Peyer's patch (tissue), 4 donors: ENCODE data around the gene GNG7.

Experiments
- CTCF ChIP-seq, 6 experiments: fragments of 450-650 bp in 4 of 6; fragments of 200-600 bp in 2 of 6; sonication (generic) in 1 of 6; IDR thresholded peaks; one replicate each; pipeline ENCODE4 v1.5.1; 2017 to 2019; ENCODE audit warnings: antibody characterized with exemption in 6 of 6, mild to moderate bottlenecking in 3 of 6, moderate library complexity in 1 of 6
- POLR2A ChIP-seq, 2 donors: fragments of 450-650 bp; IDR thresholded peaks; one replicate each; pipeline ENCODE4 v1.5.1; 2017; ENCODE audit warnings: antibody characterized with exemption in 2 of 2, mild to moderate bottlenecking in 2 of 2, moderate library complexity in 2 of 2

- TF ChIP-seq POLR2A (IDR thresholded peaks at IDR 0.05) (no peak), CTCF (IDR thresholded peaks at IDR 0.05) (no peak)
Observed at GRCh38 chr19:2733930-2734588, 31.6 kb upstream of the GNG7 start.
